OCI-LY1 (cell line): ENCODE data around the gene TNS3.

ENCODE experiments used
- CTCF ChIP-seq: fragments of 200-600 bp; sonication (generic), shearing (Covaris generic); IDR thresholded peaks from 2 replicates; pipeline ENCODE4 v1.5.1; 2017; ENCODE audit warnings: mild to moderate bottlenecking, antibody characterized with exemption, low read length, moderate library complexity, mixed read lengths
- EZH2 ChIP-seq: fragments of 200-600 bp; sonication (generic), shearing (Covaris generic); IDR thresholded peaks from 2 replicates; pipeline ENCODE4 v1.8.0; 2017; ENCODE audit warnings: borderline replicate concordance, mixed run types, mild to moderate bottlenecking, antibody characterized with exemption, low read length, moderate library complexity, mixed read lengths

GRCh38 chr7:47326808-47327207 lies 255.1 kb downstream of the TNS3 start:
- no peak for TF ChIP-seq CTCF
- no peak for TF ChIP-seq EZH2
